Measurements from ENCODE around the gene HAVCR1.

- no peak for TF ChIP-seq EP300 (IDR thresholded peaks at IDR 0.05)
- TF ChIP-seq, protein P1, sequence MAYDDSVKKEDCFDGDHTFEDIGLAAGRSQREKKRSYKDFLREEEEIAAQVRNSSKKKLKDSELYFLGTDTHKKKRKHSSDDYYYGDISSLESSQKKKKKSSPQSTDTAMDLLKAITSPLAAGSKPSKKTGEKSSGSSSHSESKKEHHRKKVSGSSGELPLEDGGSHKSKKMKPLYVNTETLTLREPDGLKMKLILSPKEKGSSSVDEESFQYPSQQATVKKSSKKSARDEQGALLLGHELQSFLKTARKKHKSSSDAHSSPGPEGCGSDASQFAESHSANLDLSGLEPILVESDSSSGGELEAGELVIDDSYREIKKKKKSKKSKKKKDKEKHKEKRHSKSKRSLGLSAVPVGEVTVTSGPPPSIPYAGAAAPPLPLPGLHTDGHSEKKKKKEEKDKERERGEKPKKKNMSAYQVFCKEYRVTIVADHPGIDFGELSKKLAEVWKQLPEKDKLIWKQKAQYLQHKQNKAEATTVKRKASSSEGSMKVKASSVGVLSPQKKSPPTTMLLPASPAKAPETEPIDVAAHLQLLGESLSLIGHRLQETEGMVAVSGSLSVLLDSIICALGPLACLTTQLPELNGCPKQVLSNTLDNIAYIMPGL (CRISPR knock-in tag; IDR thresholded peaks at IDR 0.05; ENCODE audit: borderline replicate concordance): no peak
- no peak for TF ChIP-seq POLR2A (IDR thresholded peaks at IDR 0.05; ENCODE audit: low read length)
- no peak for TF ChIP-seq POLR2AphosphoS2 (conservative IDR thresholded peaks at IDR 0.05; ENCODE audit: low read length)
- no peak for TF ChIP-seq CTCF (IDR thresholded peaks at IDR 0.05)
- no peak for TF ChIP-seq CBX2 (IDR thresholded peaks at IDR 0.05; ENCODE audit: borderline replicate concordance, low read depth)
- TF ChIP-seq RARB (CRISPR knock-in tag; IDR thresholded peaks at IDR 0.05): no peak
- TF ChIP-seq CHD4 (IDR thresholded peaks at IDR 0.05; ENCODE audit: borderline replicate concordance): no peak
- no peak for TF ChIP-seq MAX (IDR thresholded peaks at IDR 0.05)
- TF ChIP-seq CEBPB (IDR thresholded peaks at IDR 0.05): no peak
- no peak for TF ChIP-seq KDM1A (IDR thresholded peaks at IDR 0.05; ENCODE audit: low read depth)
- TF ChIP-seq CHD2 (IDR thresholded peaks at IDR 0.05; ENCODE audit: low read length, partially characterized antibody): no peak
- TF ChIP-seq JUN (IDR thresholded peaks at IDR 0.05): no peak
Measured at GRCh38 chr5:157033071-157033583, 25.8 kb downstream of the HAVCR1 start.
